ENCODE measurements around the gene CHRM2. TPM values are rescaled to one million over a fixed set of nuclear protein-coding genes. Genes with fewer than 3 reads are reported as not detected.

Gene CHRM2
- total RNA-seq, 1 donor from 2014 or later, result not detected

DNA sequence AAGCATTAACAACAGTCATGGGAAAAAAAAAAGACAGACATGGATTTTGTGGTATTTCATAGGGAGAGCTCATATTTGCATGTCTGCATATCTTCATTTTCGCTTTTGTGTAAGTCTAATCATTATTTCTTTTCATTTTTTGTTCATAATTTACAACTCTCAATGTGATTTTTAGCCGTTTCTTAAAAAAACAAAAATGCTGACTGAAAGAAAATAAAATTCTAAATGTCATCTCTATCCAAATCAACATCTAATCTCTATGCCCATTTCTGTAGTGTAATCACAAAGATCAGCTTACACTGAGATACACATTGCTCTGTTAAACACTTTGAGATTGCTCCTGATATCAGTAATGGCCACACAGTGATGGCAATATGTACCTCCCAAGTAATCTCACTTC lies 29.2 kb downstream of the CHRM2 start:
- no peak for DNase-seq

DNA sequence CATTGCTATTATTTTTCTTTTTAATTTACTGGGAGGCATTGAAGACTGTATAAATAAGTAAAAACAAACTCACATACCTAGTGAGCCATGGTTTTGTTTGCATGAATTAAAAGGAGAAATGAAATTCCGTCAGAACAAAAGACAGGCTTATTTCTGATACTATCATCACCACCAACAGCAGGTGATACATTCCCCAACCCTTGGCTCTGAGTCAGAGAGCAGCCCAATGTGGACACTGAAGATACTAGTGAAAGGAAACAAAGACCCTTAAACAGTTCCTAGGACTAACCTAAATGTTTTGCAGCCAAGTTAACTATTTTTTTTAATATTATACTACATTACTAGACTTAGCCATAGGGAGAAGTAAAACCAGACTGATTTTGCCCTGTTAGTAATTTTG lies 31.6 kb downstream of the CHRM2 start:
- no peak for DNase-seq

DNA sequence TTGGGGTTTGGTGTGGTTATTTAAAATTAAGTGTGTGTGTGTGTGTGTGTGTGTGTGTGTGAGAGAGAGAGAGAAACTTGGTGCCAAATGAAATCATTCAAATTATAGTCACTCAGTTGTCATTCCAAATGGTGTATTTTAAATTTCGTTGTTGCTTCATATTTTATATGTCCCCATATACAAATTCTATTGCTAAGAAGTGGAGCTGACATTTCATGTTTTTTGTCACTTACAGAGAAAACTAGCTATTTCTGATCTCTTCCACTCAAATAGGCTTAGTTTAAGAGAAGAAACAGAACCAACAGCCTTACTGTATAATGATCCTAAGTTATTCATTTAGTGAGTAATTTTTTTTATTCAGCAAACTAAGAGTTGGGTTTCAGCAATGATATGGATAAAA lies 42.3 kb downstream of the CHRM2 start:
- no peak for DNase-seq

DNA sequence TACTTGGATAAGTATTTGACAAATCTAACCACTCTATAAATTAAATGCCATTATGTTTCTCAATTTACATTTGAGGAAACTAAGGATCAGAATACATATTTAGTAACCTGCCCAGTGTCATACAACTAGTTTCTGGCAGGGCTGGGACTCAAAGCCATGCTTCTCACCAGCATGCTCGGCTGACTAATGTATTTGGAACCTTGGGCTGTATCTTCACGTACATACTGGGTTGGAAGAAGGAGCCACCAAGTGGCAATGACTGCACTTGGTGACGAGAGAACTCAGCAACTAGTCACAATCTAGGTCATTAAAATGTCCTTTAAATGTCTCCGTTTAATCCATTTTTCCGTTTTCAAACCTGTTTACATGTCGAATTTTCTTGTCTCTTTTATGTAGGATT lies 42.9 kb downstream of the CHRM2 start:
- DNase-seq, result no peak

DNA sequence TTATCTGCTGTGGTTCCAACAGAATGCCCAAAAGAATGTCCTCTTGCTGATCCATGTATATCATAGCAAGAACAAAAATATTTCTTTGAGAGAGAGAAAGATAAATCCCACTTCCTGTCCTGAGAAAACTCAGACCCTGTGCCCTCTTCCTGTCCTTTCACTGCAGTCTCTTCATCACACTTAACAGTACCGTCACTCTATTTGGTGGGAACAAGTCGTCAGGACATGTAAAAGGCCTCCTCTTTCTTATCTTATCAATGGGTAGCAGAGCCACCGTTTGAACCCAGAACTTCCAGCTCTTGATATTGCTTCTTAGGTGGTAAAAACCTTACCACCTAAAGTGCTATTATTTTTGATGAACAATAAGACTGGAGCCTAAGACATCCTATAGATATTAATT lies 43.9 kb downstream of the CHRM2 start:
- DNase-seq, result no peak

DNA sequence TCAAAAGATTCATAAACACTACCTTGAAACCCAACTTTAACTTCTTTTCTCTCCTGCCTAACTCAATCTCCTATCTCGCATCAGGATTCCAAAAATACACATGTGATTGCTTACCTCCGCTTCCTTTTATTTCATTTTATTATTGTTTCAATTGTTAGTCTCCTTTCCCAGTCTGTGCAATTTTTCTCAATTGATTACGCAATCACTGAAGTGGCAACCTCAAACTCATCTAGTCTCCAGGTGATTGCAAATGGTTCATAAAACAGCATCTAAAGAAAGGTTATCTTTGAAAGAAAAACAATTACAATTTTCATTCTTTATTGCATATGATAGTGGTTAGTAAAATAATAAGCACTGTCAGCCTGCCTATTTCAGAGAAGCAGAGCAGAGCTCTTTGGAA lies 45.6 kb downstream of the CHRM2 start:
- no peak for DNase-seq

DNA sequence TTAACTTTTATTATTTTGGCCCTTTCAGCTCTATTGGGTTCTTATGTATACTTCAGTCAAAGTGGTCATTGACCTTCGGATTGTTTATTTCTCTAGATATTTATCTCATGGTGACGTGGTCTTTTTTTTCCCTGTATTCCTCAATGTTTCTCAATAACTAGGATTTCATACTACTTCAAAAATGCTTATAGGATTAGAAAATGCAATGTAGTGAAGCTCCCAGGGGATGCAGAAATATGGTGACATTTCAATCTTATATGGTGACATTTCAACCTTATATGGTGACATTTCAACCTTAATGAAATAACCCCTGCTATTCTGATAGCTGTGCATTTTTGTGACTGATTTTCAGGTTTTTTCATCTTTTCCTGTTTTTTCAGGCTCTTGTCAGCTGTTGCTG lies 51.4 kb downstream of the CHRM2 start:
- DNase-seq, result no peak

DNA sequence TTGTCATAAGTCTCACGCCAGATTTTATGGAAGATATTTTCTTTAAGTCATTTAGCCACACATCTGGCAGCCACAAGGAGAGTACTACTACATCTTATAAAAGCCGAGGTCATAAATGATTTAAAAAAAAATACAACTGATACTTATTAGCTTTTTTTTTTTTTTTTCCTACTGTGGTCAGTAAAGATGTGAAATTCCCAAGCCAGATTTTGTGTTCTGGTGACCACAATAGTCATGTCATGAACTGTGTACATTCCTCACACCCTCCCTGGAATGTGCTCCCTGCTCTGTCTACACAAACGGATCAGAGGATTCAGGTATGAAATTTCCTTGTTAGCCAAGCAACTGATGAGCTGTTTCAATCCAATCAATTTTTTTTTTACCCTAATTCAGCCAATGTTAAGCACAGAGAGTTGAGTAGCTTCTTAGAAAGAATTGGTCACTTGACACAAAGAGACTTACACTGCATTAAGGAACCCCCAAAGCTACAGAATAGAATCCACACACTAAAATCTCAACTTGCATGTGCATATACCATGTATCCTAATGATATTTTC lies 54.7 kb downstream of the CHRM2 start:
- DNase-seq, result no peak

DNA sequence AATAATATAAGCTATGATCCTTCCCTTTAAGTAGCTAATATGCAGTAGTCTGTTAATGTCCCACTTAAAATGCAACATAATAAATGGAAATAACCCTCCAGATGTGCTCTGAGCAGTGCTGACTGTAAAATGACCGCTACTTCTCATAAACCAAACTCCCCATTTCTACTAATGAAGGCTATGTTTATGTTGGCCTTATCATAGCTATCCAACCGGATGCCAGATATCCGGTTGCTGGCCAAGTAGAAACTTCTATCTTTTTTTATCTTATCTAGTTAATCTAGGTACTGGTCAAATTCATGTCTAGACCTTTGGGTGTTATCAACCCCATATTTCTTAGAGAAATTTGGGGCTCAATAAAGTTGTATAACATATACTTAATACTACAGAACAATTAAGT lies 56.6 kb downstream of the CHRM2 start:
- peak; percentile 78 for DNase-seq

DNA sequence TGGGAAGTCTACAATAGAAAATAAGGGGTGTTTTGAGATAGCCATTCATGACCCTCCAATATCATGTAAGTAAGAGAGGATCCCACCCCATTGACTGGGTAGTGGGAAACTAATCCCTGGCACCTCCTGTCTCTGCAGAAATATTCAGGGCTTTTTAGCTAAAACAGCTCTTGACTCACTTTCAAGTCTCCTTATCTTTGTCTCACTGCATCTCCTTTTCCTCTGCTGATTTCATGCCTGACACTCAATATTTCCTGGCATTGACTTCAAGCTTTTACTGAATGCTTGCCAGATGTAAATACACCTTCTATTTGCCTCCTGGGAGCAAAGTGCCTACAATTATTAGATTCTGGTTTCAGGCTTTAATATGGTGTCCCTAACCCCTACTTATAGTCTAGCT lies 57.1 kb downstream of the CHRM2 start:
- peak; percentile 89 for DNase-seq

DNA sequence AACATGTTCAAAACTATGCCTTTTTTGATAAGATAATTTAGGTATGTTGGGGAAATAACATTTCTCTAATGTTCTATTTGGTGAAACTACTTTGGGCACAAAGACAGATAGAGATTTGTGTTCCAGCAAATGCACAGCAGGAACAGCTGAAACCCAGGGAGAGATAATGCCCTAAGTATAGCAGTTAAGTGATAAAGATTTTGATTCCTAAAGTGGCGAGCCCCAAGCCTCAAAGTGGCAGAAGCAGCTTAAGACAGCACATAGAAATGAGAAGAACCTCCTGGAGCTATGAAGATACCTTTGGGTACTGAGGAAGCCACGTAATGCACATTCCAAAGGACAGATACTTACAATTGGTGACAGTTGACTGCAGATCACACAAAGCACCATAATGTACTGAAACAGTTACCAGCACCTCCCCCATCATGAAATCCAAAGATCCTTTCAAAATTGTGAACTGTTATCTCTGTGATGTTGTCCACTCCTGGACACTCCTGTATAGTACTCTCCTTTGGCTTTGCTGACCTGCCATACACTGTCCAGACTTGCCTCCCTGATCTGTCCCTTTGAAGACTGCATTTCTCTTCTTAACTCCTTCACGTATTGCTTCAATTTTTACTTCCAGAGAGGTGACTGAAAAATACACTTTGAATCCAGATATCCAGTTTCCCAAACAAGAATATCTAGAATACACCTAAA lies 62.9 kb downstream of the CHRM2 start:
- no peak for DNase-seq

DNA sequence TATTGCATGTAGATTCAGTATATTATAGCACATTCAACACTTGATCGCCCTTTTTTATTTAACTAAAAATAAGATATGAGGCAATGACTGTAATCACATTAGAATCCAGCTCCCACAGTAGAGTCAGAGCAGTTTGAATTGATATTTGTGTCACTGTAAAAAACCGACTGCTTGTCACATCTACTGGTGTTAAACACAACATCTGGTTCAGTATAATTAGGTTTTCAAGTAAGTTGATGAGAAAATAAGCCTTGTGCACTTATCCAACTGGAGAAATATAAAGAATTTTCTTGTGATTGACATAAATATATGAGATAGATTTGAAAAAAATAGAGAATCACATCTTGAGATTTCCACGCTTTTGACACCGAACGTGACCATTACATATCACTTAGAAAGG lies 69.0 kb downstream of the CHRM2 start:
- DNase-seq, result no peak

DNA sequence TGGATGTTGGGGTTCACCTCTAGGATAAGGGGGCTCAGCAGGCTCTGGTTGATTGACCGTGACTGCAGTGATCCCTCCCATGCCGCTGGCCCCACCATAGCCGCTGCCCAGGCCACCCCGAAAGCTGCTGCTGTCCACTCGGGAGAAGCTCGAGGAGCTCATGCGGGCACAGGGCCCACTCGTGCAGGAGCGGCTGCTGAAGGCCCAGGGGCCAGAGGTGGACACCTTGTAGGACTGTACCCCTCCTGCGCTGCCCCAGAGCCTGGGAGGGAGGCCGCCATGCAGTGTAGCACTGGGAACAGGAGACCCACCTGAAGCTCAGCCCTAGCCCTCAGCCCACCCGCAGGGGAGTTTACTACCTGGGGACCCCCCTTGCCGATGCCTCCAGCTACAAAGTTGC lies 70.0 kb downstream of the CHRM2 start:
- DNase-seq, result no peak

DNA sequence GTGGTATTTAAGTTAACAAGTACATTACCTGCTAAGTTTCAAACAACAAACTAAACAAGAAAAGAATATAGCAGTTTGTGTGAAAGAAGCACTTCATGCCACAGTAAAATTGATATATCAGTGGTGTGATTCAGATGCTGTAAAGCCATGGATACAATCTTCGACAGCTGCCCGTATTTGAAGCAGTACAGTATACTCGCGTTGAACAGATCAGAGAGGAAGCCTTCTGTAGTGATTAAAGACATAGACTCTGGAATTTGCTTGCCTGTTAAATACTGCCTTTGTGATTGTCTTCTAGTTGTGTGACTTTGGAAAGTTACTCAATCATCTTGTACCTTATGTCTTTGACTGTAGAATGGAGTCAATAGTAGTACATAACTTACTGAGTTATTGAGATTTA lies 71.7 kb downstream of the CHRM2 start:
- no peak for DNase-seq

DNA sequence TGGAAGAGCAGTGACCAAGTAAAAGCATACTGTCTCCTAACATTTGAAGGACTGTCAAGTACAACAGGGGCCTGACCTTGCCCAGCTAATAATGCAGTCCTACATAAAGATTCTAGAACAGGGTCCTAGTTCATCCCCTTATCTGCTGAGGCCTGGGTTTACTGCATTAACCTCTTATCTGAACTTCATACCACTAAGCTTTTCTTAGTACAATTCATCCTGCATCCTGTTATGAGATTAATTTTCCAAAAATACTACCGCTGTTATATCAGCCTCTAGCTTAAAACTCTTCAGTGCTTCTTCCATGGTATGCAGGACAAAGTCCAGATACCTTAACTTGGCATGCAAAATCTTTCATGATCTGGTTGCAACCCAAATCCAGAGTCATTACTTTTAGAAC lies 72.5 kb downstream of the CHRM2 start:
- DNase-seq, result no peak

DNA sequence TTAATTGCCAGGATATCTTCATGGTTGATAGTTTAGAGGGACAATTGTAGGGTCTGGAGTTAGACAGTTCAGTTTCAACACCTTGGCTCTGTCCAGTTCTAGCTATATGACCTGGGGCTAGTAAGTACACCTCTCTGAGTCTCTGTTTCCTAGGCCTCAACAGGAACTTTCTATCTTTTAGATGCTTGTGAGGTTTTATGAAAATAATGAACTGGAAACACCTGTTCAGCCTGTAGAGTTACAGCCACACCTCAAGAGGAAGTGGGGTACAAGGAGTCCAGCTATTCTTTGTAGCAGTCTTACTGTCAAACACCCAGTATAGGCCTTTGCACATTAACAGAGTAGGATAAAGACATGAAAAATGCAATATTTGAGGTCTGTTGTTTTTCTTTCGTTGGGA lies 73.4 kb downstream of the CHRM2 start:
- no peak for DNase-seq

DNA sequence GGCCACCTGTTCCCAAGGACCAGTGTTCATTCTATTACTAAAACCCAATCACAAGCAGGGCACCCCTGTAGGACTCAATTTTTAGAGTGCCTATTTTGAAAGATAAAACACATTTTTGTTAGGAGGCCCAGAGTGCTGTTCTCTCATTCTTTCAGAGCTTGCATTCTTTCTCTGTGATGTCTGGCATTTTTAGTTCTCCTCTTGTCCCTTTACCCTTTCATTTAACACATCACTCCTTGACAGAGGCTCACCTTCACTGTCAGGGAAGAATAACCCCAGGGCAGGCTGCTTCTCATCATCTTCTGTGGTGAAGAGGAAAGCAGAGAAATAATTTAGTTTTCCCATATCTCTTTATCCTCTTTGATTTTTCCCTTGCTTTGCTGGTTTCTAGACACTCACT lies 73.9 kb downstream of the CHRM2 start:
- DNase-seq, result no peak

DNA sequence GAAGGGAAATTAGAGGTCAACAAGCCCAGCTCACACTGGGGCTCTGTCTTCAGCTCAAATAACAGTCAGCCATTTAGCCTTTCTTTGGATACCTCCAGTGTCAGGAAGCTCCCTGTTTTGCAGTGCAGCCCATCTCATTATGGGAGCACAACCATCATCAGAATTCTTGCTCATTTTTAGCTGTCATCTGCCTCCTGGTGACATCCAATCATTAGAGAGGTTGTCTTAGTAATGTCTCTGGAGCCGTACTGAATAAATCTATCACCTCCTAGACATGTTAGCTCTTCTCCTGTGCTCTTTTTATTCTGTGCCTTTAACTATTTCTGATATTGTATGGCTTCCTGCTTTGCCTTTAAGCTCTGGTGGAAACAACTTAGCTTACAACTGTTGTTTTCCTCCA lies 74.5 kb downstream of the CHRM2 start:
- DNase-seq, result no peak

DNA sequence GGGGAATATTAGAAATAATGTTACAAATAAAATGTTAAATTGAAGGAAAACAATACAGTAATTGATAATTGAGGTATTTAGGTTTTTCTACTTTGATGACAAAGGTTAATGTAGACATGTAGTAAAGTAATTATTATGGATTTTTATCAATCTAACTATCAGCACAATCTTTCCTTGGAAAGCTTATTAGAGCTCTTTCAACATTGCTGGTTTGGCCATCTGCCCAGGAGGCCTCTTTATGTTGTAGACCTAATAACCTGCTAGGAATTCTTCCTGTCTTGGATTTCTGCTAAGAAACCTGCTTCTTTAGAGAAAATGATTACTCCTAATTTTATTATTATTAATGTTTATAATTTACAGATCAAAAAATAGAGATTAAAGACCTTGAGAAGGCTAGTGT lies 78.9 kb downstream of the CHRM2 start:
- peak; percentile 35 for DNase-seq

DNA sequence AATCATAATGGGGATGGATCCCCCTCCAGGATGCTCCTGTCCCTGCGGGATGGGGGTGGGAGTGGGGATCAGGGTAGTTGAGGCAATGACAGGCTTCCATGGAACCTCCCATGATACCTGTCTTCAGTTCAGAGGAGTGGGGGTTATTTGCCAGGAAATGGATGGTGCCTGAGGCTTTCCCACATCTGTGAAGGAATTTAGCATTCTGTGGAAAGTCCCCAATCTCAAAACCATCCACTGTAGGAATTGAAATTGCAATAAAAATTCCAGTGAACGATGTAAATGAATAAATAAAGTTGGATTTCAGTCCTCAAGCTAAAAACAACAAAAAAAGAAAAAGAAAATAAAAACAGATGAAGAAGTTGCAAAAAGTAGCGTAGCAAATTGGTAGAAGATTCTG lies 81.9 kb downstream of the CHRM2 start:
- DNase-seq, result no peak

DNA sequence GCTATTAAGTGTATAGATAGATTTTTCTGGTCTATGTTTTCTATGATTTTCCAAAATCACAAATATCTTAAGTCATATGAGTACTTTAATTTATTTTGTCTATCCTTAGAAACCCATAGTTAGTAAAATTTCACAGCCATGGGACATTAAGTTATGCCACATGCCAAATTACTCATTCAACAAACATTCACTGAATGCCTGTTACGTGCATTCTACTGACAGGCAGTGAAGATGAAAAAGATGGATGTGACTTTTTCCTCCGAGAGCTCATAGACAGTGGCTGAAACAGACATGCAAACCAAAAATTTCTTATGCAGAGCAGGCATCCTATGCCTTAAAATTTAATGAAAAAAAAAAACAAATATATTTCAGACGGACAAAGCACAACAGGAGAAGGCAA lies 84.9 kb downstream of the CHRM2 start:
- peak; percentile 17 for DNase-seq

DNA sequence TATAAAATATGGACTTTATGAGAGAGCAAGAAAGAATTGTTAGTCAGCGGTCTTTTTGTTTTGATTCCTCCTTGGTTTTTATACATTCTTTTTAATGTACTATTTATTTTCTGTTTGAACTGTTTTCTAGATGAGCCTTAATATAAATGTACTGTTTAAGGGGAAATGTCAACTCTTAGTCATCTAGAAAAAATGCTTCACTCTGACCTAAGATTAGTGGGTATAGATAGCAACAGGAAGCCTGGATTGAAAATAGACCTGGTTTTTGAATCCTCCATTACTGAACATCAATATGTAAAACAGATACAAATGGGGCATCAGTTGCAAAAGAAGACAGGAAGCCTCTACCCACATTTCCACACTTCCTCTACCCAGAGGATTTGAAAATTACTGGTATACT lies 87.8 kb downstream of the CHRM2 start:
- DNase-seq, result peak; percentile 62

DNA sequence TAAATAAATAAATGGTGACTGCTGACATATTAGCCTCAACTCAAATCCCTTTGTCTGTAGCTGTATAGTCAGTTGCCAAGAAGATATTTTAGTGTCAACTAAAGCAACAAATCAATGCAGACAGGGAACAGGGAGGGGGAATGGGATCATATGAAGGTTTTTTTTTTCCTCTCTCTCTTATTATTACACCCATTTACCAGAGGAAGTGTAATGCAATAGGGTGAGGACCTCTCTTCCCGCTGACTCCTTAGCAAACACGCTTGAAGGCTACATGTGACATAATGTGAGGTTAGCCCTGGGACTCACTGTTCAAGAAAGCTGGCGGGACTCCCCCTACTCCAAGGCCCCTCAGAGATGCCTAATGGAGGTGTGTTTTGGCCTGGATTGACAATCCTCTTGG lies 88.2 kb downstream of the CHRM2 start:
- peak; percentile 79 for DNase-seq

DNA sequence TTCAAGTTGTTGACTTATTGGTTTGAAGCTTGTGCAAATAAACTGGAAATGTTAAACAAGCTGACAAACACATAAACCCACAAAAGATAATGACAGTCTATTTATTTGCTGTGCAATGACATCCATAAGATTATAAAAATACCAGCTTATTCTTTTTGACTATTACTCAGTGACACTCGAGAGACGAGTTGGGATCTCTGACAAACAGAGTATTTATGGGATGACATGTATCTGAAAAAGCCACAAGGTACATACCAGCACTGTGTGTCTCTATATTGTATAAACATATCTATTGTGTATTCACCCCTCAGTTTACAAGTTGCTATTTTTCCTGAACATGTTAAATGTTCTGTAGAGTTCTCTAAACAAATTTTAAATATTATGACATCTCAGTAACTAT lies 88.9 kb downstream of the CHRM2 start:
- no peak for DNase-seq

DNA sequence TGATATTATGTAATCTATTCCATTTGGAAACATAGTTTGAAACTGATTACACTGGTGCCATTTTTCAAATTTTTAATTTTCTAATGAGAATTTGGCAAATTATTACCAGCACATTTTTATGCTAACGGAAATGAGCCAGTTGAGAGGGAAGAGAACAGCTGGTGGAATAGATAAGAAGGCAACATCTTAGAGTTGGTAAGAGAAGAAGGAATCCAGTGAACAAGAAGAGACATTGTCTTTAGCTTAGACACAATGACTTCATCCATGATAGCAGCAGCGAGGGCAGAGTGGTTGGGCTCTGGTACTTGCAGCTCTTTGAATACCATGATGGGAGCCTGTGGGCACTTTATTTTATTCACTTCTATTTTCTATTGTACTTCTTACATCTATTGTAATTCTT lies 89.6 kb downstream of the CHRM2 start:
- DNase-seq, result no peak

Data from dermis blood vessel endothelial cell (primary cell).